ENCODE results near the gene FAM111B.
"Not testable (repeated sequence)": the region's sequence is repeated elsewhere in the genome, so short reads cannot be mapped to it uniquely, and the experiment has no call there.

The FAM111B gene

GRCh38 chr11:59088162-59088561, 18.9 kb upstream of the FAM111B start:
- no peaks in the 10 kb centered on the region for H3K4me1 Mint-ChIP-seq
- H3K4me3 Mint-ChIP-seq = no peak overlapping the region
- no peak for TF ChIP-seq CTCF (IDR thresholded peaks at IDR 0.05)
- H3K27me3 Mint-ChIP-seq (ENCODE audit: low read depth, poor library complexity) = no peaks in the 10 kb centered on the region
- DNase-seq = no peak
- no peak overlapping the region for H3K27ac Mint-ChIP-seq
- H3K9me3 Mint-ChIP-seq = no peaks in the 10 kb centered on the region
- no peaks in the 10 kb centered on the region for H3K36me3 Mint-ChIP-seq (ENCODE audit: low read depth)

- not testable (repeated sequence) for DNase-seq; H3K9me3 Mint-ChIP-seq; H3K4me1 Mint-ChIP-seq; H3K36me3 Mint-ChIP-seq (ENCODE audit: low read depth); H3K4me3 Mint-ChIP-seq; H3K27ac Mint-ChIP-seq
- peaks cover 10% of the 10 kb centered on the region for H3K27me3 Mint-ChIP-seq (ENCODE audit: low read depth, poor library complexity)
Measured at GRCh38 chr11:59093576-59093975, 13.5 kb upstream of the FAM111B start.

GRCh38 chr11:59095225-59095624, 11.8 kb upstream of the FAM111B start:
- H3K4me3 Mint-ChIP-seq; H3K36me3 Mint-ChIP-seq (ENCODE audit: low read depth); DNase-seq; H3K9me3 Mint-ChIP-seq; H3K27ac Mint-ChIP-seq; H3K4me1 Mint-ChIP-seq: not testable (repeated sequence)
- peaks cover 12% of the 10 kb centered on the region for H3K27me3 Mint-ChIP-seq (ENCODE audit: low read depth, poor library complexity)

GRCh38 chr11:59095972-59096575, 11.0 kb upstream of the FAM111B start:
- not testable (repeated sequence) for DNase-seq; H3K4me3 Mint-ChIP-seq; H3K4me1 Mint-ChIP-seq; H3K27ac Mint-ChIP-seq; H3K36me3 Mint-ChIP-seq (ENCODE audit: low read depth); H3K9me3 Mint-ChIP-seq
- peaks cover 20% of the 10 kb centered on the region for H3K27me3 Mint-ChIP-seq (ENCODE audit: low read depth, poor library complexity)

- H3K27ac Mint-ChIP-seq = no peak overlapping the region
- peak; percentile 52 for TF ChIP-seq CTCF (IDR thresholded peaks at IDR 0.05)
- DNase-seq = peak; percentile 54
- H3K9me3 Mint-ChIP-seq = no peaks in the 10 kb centered on the region
- no peaks in the 10 kb centered on the region for H3K4me1 Mint-ChIP-seq
- no peaks in the 10 kb centered on the region for H3K36me3 Mint-ChIP-seq (ENCODE audit: low read depth)
- H3K4me3 Mint-ChIP-seq = no peak overlapping the region
- H3K27me3 Mint-ChIP-seq (ENCODE audit: low read depth, poor library complexity) = peaks cover 30% of the 10 kb centered on the region
Measured at GRCh38 chr11:59097113-59097708, 9.8 kb upstream of the FAM111B start.

GRCh38 chr11:59097938-59098337, 9.1 kb upstream of the FAM111B start:
- H3K27me3 Mint-ChIP-seq (ENCODE audit: low read depth, poor library complexity) = peaks cover 33% of the 10 kb centered on the region
- H3K9me3 Mint-ChIP-seq; H3K4me3 Mint-ChIP-seq; H3K27ac Mint-ChIP-seq; H3K4me1 Mint-ChIP-seq; H3K36me3 Mint-ChIP-seq (ENCODE audit: low read depth); DNase-seq: not testable (repeated sequence)

GRCh38 chr11:59102259-59102765, 4.7 kb upstream of the FAM111B start:
- DNase-seq = peak; percentile 63
- Mint-ChIP-seq H3K27me3 (ENCODE audit: low read depth, poor library complexity) (peaks cover 66% of the 10 kb centered on the region), H3K9me3 (peaks cover 4% of the 10 kb centered on the region), H3K36me3 (ENCODE audit: low read depth) (no peaks in the 10 kb centered on the region), H3K27ac (no peak overlapping the region), H3K4me1 (peaks cover 19% of the 10 kb centered on the region), H3K4me3 (peak overlapping the region; percentile 65)
- peak; percentile 30 for TF ChIP-seq CTCF (IDR thresholded peaks at IDR 0.05)

GRCh38 chr11:59107721-59108120, 684 bp downstream of the FAM111B start:
- H3K4me1 Mint-ChIP-seq = peaks cover 35% of the 10 kb centered on the region
- H3K9me3 Mint-ChIP-seq, DNase-seq, H3K27ac Mint-ChIP-seq: not testable (repeated sequence)
- H3K27me3 Mint-ChIP-seq (ENCODE audit: low read depth, poor library complexity) = peaks cover 37% of the 10 kb centered on the region
- peaks cover 35% of the 10 kb centered on the region for H3K36me3 Mint-ChIP-seq (ENCODE audit: low read depth)
- peak overlapping the region; percentile 84 for H3K4me3 Mint-ChIP-seq

All from nephron progenitor cell (in vitro differentiated cells).